Epithelial cell of proximal tubule (primary cell): Measurements from ENCODE around the gene HBA2. TPM values are rescaled to one million over a fixed set of nuclear protein-coding genes. Genes with fewer than 3 reads are reported as not detected.

ENCODE experiments used
- DNase-seq: peaks from one replicate; pipeline ENCODE4 v3.0.0-alpha.2; 2011; ENCODE audit warnings: low read depth
- H3K4me3 ChIP-seq: 2 replicates; pipeline ENCODE4 v1.5.1; 2011; ENCODE audit warnings: low read depth, mild to moderate bottlenecking, low read length
- total RNA-seq: library from RNA; depleted of rRNA; stranded (reverse); fragments of >200 nt; gene quantifications from 2 replicates; pipeline ENCODE4 v1.2.3, GENCODE V29; 2015
- TF ChIP-seq, protein P1 (sequence below): conservative IDR thresholded peaks from 2 replicates; pipeline ENCODE4 v1.5.1; 2012; ENCODE audit warnings: low read depth, mild to moderate bottlenecking, low read length

HBA2 gene
- total RNA-seq, 1 donor from 2014 or later: not detected

GRCh38 chr16:138049-138417 lies 34.6 kb upstream of the HBA2 start:
- TF ChIP-seq, protein P1, sequence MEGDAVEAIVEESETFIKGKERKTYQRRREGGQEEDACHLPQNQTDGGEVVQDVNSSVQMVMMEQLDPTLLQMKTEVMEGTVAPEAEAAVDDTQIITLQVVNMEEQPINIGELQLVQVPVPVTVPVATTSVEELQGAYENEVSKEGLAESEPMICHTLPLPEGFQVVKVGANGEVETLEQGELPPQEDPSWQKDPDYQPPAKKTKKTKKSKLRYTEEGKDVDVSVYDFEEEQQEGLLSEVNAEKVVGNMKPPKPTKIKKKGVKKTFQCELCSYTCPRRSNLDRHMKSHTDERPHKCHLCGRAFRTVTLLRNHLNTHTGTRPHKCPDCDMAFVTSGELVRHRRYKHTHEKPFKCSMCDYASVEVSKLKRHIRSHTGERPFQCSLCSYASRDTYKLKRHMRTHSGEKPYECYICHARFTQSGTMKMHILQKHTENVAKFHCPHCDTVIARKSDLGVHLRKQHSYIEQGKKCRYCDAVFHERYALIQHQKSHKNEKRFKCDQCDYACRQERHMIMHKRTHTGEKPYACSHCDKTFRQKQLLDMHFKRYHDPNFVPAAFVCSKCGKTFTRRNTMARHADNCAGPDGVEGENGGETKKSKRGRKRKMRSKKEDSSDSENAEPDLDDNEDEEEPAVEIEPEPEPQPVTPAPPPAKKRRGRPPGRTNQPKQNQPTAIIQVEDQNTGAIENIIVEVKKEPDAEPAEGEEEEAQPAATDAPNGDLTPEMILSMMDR: no peak
- H3K4me3 ChIP-seq: peak overlapping the region; percentile 84
- no peak for DNase-seq

GRCh38 chr16:140175-140857 lies 32.4 kb upstream of the HBA2 start:
- no peak overlapping the region for H3K4me3 ChIP-seq
- TF ChIP-seq, protein P1: no peak
- DNase-seq: no peak

DNA sequence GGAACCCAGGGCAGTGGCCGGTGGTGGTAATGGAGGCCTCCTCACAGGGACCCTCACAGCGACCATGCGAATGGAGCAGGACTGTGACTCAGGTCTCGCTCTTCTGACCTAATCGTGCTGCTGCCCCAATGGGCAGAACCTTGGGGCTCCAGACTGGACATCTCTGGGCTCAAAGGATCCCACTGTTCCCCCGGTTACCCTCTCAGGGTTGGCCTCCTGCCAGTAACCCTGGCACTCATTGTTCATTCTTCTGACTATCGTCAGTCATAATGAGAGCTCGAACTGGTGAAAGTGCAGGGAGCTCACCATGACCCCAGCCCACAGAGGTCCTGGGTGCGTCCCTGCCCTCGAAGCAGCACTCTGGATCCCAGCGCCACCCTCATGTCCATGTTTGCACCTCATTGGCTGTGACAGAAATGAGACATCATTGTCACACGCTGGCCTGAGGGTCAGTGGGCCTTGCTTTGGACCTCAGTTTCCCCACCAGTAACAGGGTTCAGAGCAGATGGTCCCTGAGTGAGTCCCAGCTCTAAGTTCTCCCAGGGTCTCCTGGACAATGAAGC lies 30.2 kb upstream of the HBA2 start:
- DNase-seq: no peak
- TF ChIP-seq, protein P1: no peak
- no peak overlapping the region for H3K4me3 ChIP-seq

DNA sequence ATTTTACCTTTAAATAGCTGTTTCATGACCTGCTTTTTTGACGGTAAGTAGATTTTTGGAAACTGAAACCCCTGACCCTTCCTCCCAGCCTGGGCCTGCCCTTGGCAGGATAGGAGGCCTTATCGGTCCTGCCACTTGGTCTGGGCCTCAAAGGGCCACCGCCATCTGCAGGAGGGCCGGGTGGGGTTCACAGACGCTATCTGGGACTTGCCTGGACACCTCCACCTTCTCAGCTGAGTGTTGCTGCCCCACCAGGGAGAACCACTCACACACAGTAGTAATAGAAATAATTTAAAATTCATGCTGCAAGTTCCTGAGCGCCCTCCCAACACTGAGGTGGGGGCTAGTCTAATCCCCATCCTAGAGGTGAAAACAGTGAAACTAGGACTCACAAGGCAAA lies 29.6 kb upstream of the HBA2 start:
- DNase-seq: no peak
- TF ChIP-seq, protein P1: no peak
- H3K4me3 ChIP-seq: no peak overlapping the region

DNA sequence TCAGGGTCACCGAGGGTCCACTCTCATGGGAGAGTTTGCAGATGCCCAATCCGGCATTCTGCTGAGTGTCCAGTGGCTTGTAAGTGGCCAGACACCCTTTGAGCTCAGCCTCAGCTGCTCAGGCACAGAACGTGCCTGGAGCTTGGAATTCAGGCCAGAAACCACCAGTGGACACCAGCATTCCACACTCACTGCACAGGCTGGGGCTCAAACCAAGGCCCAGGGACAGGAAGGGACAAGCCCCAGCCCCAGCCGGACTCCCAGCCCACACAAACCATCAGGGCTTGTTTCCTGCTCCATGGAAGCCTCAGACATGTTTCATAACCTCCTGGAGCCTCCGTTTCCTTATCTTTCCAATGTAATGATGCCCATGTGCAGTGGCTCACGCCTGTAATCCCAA lies 29.2 kb upstream of the HBA2 start:
- DNase-seq: no peak
- TF ChIP-seq, protein P1: no peak

DNA sequence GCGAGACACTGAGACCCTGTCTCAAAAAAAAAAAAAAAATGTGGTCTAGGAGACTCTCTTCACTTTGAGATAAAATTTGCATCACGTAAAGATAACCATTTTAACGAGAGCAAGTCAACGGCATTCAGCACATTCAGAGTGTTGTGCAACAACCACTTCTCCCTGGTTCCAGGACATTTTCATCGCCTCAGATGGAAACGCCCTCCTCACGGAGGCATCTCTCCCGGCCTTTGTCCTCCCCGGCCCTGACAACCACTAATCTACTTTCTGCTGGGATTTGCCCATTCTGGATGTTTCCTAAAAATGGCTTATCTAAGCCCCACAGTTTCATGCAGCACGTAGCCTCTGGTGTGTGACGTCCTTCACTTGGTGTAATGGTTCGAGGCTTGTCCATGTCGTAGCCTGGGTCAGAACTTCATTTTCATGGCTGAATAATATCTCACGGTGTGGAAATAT lies 27.9 kb upstream of the HBA2 start:
- TF ChIP-seq, protein P1: no peak
- no peak overlapping the region for H3K4me3 ChIP-seq
- no peak for DNase-seq

More for the DNA sequence above, 29.2 kb upstream of the HBA2 start:
- no peak overlapping the region for H3K4me3 ChIP-seq

- no peak for DNase-seq
- TF ChIP-seq, protein P1: no peak
- no peak overlapping the region for H3K4me3 ChIP-seq
Measured at GRCh38 chr16:146646-147045, 26.0 kb upstream of the HBA2 start.
